Measurements from ENCODE around the gene TLR10.

DNA sequence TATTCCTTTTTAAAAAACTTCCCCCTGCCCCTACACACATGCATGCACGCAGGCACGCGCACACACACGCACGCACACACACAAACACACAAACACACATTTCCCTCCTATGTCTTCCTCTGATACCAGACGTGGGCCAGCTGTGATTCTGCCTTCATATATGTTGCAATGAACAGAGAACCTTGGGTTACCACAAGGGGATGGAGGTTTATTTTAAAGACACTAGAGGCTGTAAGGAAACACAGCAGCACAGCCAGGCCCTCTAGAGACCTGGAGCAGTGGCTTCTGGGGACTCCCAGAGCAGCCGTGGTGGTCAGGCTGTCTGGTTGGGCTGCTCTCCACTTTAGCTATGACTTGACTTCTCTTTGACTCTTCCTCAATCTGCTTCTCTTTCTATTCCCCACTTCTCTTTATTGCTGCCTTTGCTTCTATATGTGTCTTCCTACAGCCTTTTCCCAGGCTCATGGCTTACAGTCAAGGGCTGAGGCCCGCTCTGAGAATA is 3.2 kb upstream of the TLR10 start:
- TF ChIP-seq, protein P1, sequence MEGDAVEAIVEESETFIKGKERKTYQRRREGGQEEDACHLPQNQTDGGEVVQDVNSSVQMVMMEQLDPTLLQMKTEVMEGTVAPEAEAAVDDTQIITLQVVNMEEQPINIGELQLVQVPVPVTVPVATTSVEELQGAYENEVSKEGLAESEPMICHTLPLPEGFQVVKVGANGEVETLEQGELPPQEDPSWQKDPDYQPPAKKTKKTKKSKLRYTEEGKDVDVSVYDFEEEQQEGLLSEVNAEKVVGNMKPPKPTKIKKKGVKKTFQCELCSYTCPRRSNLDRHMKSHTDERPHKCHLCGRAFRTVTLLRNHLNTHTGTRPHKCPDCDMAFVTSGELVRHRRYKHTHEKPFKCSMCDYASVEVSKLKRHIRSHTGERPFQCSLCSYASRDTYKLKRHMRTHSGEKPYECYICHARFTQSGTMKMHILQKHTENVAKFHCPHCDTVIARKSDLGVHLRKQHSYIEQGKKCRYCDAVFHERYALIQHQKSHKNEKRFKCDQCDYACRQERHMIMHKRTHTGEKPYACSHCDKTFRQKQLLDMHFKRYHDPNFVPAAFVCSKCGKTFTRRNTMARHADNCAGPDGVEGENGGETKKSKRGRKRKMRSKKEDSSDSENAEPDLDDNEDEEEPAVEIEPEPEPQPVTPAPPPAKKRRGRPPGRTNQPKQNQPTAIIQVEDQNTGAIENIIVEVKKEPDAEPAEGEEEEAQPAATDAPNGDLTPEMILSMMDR (IDR thresholded peaks at IDR 0.05 in 2 of 3, conservative IDR thresholded peaks at IDR 0.05 in 1 of 3; ENCODE audit: borderline replicate concordance in 1 of 3, insufficient read depth in 1 of 3, low read depth in 2 of 3, low read length in 2 of 3), result no peak
- TF ChIP-seq ZNF274 (IDR thresholded peaks at IDR 0.05; ENCODE audit: low read depth, low read length) (no peak), EZH2phosphoT487 (IDR thresholded peaks at IDR 0.05; ENCODE audit: borderline replicate concordance) (no peak), POLR2AphosphoS5 (IDR thresholded peaks at IDR 0.05; ENCODE audit: low read depth, low read length) (no peak), EZH2 (IDR thresholded peaks at IDR 0.05) (no peak), EGR1 (IDR thresholded peaks at IDR 0.05; ENCODE audit: low read depth) (no peak), SP1 (IDR thresholded peaks at IDR 0.05; ENCODE audit: low read depth) (no peak), CEBPB (IDR thresholded peaks at IDR 0.05; ENCODE audit: low read depth) (no peak), SIN3A (IDR thresholded peaks at IDR 0.05; ENCODE audit: low read depth) (no peak), CBX3 (IDR thresholded peaks at IDR 0.05; ENCODE audit: low read depth) (no peak), TCF7L2 (IDR thresholded peaks at IDR 0.05; ENCODE audit: borderline replicate concordance, extremely low read depth, insufficient read depth, insufficient read length) (no peak)
- TF ChIP-seq, protein P2, sequence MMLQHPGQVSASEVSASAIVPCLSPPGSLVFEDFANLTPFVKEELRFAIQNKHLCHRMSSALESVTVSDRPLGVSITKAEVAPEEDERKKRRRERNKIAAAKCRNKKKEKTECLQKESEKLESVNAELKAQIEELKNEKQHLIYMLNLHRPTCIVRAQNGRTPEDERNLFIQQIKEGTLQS (IDR thresholded peaks at IDR 0.05), result no peak
- TF ChIP-seq, protein P3, sequence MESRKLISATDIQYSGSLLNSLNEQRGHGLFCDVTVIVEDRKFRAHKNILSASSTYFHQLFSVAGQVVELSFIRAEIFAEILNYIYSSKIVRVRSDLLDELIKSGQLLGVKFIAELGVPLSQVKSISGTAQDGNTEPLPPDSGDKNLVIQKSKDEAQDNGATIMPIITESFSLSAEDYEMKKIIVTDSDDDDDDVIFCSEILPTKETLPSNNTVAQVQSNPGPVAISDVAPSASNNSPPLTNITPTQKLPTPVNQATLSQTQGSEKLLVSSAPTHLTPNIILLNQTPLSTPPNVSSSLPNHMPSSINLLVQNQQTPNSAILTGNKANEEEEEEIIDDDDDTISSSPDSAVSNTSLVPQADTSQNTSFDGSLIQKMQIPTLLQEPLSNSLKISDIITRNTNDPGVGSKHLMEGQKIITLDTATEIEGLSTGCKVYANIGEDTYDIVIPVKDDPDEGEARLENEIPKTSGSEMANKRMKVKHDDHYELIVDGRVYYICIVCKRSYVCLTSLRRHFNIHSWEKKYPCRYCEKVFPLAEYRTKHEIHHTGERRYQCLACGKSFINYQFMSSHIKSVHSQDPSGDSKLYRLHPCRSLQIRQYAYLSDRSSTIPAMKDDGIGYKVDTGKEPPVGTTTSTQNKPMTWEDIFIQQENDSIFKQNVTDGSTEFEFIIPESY (IDR thresholded peaks at IDR 0.05; ENCODE audit: extremely low read depth, insufficient replicate concordance, low read length), result no peak
- TF ChIP-seq, protein P4, sequence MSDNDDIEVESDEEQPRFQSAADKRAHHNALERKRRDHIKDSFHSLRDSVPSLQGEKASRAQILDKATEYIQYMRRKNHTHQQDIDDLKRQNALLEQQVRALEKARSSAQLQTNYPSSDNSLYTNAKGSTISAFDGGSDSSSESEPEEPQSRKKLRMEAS (IDR thresholded peaks at IDR 0.05), result no peak
